Testis (tissue), 3 donors: ENCODE data around the gene ABCC11. TPM values are rescaled to one million over a fixed set of nuclear protein-coding genes. Genes with fewer than 3 reads are reported as not detected.

Experiments used
- DNase-seq: peaks from one replicate; pipeline ENCODE4 v3.0.0-alpha.2; 2019
- H3K27ac ChIP-seq, 2 donors: fragments of 200-600 bp; sonication (generic); one replicate each; pipeline ENCODE4 v1.5.1; 2019
- H3K27me3 ChIP-seq: fragments of 200-600 bp; sonication (generic); one replicate; pipeline ENCODE4 v1.5.1; 2019
- H3K36me3 ChIP-seq: fragments of 200-600 bp; sonication (generic); one replicate; pipeline ENCODE4 v1.5.1; 2017; ENCODE audit warnings: low read depth; ENCODE audit errors: missing control alignments
- H3K4me1 ChIP-seq: fragments of 200-600 bp; sonication (generic); one replicate; pipeline ENCODE4 v1.5.1; 2019
- H3K4me3 ChIP-seq, 2 donors: fragments of 200-600 bp; sonication (generic); one replicate each; pipeline ENCODE4 v1.5.1; 2017 to 2019
- H3K9me3 ChIP-seq: fragments of 200-600 bp; sonication (generic); one replicate; pipeline ENCODE4 v1.5.1; 2017
- POLR2A ChIP-seq: fragments of 450-650 bp; IDR thresholded peaks from one replicate; pipeline ENCODE4 v1.6.1; 2017; ENCODE audit warnings: antibody characterized with exemption, mild to moderate bottlenecking, moderate library complexity
- WGBS, 2 donors: methylation state at CpG; one replicate each; pipeline ENCODE4 v1.1.5; 2018; 5-methylcytosine and 5-hydroxymethylcytosine counted together
- intact Hi-C: fragments of 100-400 bp; cut with DNase I; formaldehyde crosslinking; loops from one replicate; pipeline ENCODE4 v1.15.1; 2023; ENCODE audit warnings: low total_unique reads
- polyA plus RNA-seq: library from polyadenylated mRNA; stranded (reverse); fragments of 350-450 nt; fragmentation: Illumina TruSeq; extraction: RNeasy Lipid Tissue Mini Kit (QIAGEN cat#74804); gene quantifications from one replicate; pipeline ENCODE4 v1.2.3, GENCODE V29; 2014; ENCODE audit warnings: low read depth, low replicate concordance; ENCODE audit not compliant: insufficient read depth
- total RNA-seq, 2 donors: library from RNA; depleted of rRNA; stranded (reverse); fragments of >200 nt; gene quantifications; one replicate each; pipeline ENCODE4 v1.2.3, GENCODE V29; 2016
- TF ChIP-seq, protein P1 (sequence below), 3 experiments: fragments of 450-650 bp in 2 of 3; fragments of 200-600 bp in 1 of 3; sonication (generic) in 1 of 3; IDR thresholded peaks; one replicate each; pipeline ENCODE4 v1.5.1; 2016 to 2019; ENCODE audit warnings: antibody characterized with exemption in 3 of 3, mild to moderate bottlenecking in 2 of 3, moderate library complexity in 1 of 3

ABCC11 gene
- total and polyA plus RNA-seq, 3 donors from 2014 or later = 6.8 to 24.1 (median 7.5) TPM

DNA sequence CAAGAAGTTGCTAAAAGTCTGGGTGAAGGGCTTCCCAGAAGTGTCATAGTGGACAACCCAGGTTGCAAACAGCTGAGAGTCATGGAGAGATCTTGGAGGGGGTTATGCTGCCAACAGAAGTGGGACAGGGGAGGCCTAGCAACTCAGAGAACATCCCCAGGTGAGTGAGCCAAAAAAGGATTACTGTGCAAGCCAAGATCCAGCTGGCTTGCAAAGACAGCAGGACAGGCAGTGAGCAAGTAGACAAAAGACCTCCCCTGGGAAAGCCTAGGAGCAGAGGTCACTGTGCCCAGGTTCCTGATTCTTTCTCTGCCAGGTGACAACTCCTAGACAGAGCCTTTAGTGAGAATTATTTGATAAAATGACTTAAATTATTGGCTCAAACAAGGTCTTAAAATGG is 12.7 kb downstream of the ABCC11 start:
- H3K4me3 ChIP-seq = no peak overlapping the region
- no peaks in the 10 kb centered on the region for H3K9me3 ChIP-seq
- intact Hi-C loops = no loop called here
- no peaks in the 10 kb centered on the region for H3K27me3 ChIP-seq
- DNase-seq = no peak
- no peak for TF ChIP-seq POLR2A
- TF ChIP-seq, protein P1, sequence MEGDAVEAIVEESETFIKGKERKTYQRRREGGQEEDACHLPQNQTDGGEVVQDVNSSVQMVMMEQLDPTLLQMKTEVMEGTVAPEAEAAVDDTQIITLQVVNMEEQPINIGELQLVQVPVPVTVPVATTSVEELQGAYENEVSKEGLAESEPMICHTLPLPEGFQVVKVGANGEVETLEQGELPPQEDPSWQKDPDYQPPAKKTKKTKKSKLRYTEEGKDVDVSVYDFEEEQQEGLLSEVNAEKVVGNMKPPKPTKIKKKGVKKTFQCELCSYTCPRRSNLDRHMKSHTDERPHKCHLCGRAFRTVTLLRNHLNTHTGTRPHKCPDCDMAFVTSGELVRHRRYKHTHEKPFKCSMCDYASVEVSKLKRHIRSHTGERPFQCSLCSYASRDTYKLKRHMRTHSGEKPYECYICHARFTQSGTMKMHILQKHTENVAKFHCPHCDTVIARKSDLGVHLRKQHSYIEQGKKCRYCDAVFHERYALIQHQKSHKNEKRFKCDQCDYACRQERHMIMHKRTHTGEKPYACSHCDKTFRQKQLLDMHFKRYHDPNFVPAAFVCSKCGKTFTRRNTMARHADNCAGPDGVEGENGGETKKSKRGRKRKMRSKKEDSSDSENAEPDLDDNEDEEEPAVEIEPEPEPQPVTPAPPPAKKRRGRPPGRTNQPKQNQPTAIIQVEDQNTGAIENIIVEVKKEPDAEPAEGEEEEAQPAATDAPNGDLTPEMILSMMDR (IDR thresholded peaks at IDR 0.05) = no peak
- H3K4me1 ChIP-seq = no peaks in the 10 kb centered on the region
- no peak overlapping the region for H3K27ac ChIP-seq
- no peaks in the 10 kb centered on the region for H3K36me3 ChIP-seq

DNA sequence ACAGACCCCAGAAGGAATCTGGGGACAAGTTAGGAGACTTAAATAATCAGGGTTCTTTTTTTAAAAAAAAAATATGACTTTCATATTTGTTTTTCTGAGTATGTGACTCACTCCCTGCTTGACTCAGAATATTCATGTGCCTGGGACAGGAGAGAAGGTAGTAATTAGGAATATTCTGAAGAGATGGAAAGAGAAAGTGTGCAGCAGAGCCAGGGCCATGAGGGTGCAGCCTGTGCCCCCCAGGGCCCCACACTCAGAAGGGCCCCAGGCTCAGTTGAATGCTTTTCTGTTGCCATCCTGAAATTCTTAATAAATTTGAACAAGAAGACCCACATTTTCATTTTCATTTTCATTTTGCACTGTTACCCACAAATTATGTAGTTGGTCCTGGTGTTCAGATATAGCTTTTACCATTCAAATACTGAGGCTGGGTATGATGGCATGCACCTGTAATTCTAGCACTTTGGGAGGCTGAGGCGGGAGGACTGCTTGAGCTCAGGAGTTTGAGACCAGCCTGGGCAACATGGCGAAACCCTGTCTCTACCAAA is 14.8 kb downstream of the ABCC11 start:
- no peaks in the 10 kb centered on the region for H3K36me3 ChIP-seq
- TF ChIP-seq, protein P1 (IDR thresholded peaks at IDR 0.05) = no peak
- TF ChIP-seq POLR2A = no peak
- H3K4me3 ChIP-seq = no peak overlapping the region
- no peaks in the 10 kb centered on the region for H3K4me1 ChIP-seq
- no peaks in the 10 kb centered on the region for H3K9me3 ChIP-seq
- H3K27ac ChIP-seq = no peak overlapping the region
- no peak for DNase-seq
- intact Hi-C loops = no loop called here
- no peaks in the 10 kb centered on the region for H3K27me3 ChIP-seq
- whole genome bisulfite sequencing, 2 donors = 95 to 100% methylated on average over 2 of the region's 2 CpGs

DNA sequence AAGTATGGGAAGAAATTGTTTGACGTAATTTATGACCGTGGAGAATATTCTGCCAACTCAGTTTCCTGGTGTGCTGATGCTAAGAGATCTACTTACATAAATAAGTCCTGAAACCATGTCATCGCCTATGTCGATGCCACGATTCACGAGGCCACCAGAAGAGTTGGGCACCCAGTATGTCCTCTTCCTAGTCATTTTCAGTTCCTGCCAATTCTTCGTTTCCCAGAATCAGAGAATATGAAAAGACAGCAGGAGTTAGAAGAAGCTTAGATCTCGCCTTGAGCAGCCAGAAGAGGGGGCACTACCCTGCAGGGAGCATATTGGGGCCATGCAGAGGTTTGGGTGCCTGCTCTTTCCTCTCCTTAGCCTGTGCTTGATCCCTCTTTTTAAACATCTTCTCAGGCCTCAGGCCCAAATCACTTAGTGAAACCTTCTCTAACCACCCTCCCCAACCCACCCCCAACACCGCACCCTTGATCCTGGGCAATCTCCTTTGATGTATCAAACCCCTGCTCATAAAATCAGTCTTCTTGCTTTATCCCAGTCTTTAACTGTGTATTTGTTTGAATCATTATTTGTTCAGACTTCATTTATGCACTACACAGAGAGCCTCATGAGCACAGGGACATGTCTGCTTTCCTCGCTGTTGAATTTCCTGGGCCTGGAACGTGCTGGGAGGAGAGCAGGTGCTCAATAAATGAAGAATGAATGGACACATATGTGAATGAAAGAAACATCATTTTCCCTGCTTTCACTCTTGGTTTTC is 15.4 kb downstream of the ABCC11 start:
- Histone ChIP-seq H3K36me3 (no peaks in the 10 kb centered on the region), H3K27me3 (no peaks in the 10 kb centered on the region), H3K9me3 (no peaks in the 10 kb centered on the region), H3K27ac (no peak overlapping the region), H3K4me1 (no peaks in the 10 kb centered on the region), H3K4me3 (no peak overlapping the region)
- peak; percentile 57 for DNase-seq
- TF ChIP-seq, protein P1 (IDR thresholded peaks at IDR 0.05) = peak in 2 of 3 experiments; percentile 11 to 27
- TF ChIP-seq POLR2A = no peak
- intact Hi-C loops = no loop called here
- WGBS, 2 donors = 74 to 75% methylated on average over 11 of the region's 11 CpGs

- Histone ChIP-seq H3K4me3 (no peak overlapping the region), H3K4me1 (no peaks in the 10 kb centered on the region), H3K9me3 (no peaks in the 10 kb centered on the region), H3K27ac (no peak overlapping the region), H3K27me3 (no peaks in the 10 kb centered on the region), H3K36me3 (no peaks in the 10 kb centered on the region)
- DNase-seq = no peak
- 79 to 88% methylated on average over 5 of the region's 5 CpGs for WGBS, 2 donors
- TF ChIP-seq POLR2A = no peak
- TF ChIP-seq, protein P1 (IDR thresholded peaks at IDR 0.05) = no peak
- intact Hi-C loops = no loop called here
These were observed 21.9 kb downstream of the ABCC11 start for GRCh38 chr16:48225456-48225855.

DNA sequence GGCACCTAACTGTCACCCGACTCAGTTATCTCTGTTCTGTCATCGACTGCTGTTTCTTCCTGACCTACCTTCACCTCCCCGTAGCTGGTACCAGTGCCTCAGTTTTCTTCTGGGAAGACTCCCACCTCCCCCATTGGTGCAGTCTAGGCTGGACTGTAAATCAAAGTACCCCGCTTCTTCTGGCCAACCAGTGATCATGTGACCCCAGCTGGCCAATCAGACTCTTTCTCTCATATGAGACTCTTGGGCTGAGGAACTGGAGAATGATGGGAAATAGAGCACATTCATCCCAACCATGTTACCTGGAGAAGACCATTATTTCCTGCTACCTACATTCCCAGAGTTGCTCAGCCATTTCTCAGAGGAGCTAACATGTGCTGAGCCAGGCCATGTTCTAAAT is 23.8 kb downstream of the ABCC11 start:
- Histone ChIP-seq H3K36me3 (no peaks in the 10 kb centered on the region), H3K27ac (no peak overlapping the region), H3K4me1 (no peaks in the 10 kb centered on the region), H3K27me3 (no peaks in the 10 kb centered on the region), H3K9me3 (no peaks in the 10 kb centered on the region), H3K4me3 (no peak overlapping the region)
- DNase-seq = peak; percentile 70
- TF ChIP-seq, protein P1 (IDR thresholded peaks at IDR 0.05) = no peak
- TF ChIP-seq POLR2A = no peak
- intact Hi-C loops = no loop called here
- WGBS, 2 donors = 75 to 87% methylated on average over 4 of the region's 4 CpGs
